Upper lobe of left lung (tissue), 6 donors: ENCODE results near the gene SRC. TPM values are rescaled to one million over a fixed set of nuclear protein-coding genes. Genes with fewer than 3 reads are reported as not detected.

Experiments used
- ATAC-seq, 2 donors: fragments of 200-7000 bp; cut with Tn5 transposase; one replicate each; pipeline ENCODE4 v1.9.1; 2022; ENCODE audit warnings: mild to moderate bottlenecking in 2 of 2, moderate library complexity in 2 of 2; ENCODE audit not compliant: low FRiP score in 2 of 2
- DNase-seq, 2 donors: peaks; one replicate each; pipeline ENCODE4 v3.0.0-alpha.2; 2019 to 2020
- H3K27ac ChIP-seq, 4 donors: fragments of 200-600 bp; sonication (generic); one replicate each; pipeline ENCODE4 v1.5.1; 2016 to 2019
- H3K27me3 ChIP-seq, 4 donors: fragments of 200-600 bp; sonication (generic); one replicate each; pipeline ENCODE4 v1.5.1; 2017 to 2019
- H3K36me3 ChIP-seq, 4 donors: fragments of 200-600 bp; sonication (generic); one replicate each; pipeline ENCODE4 v1.5.1; 2016 to 2019
- H3K4me1 ChIP-seq, 4 donors: fragments of 200-600 bp; sonication (generic); one replicate each; pipeline ENCODE4 v1.5.1; 2018 to 2019
- H3K4me3 ChIP-seq, 4 donors: fragments of 200-600 bp; sonication (generic); one replicate each; pipeline ENCODE4 v1.5.1; 2017 to 2019; ENCODE audit warnings: mild to moderate bottlenecking in 2 of 4, moderate library complexity in 1 of 4
- H3K9me3 ChIP-seq, 4 donors: fragments of 200-600 bp; sonication (generic); one replicate each; pipeline ENCODE4 v1.5.1; 2018 to 2019
- EP300 ChIP-seq, 4 donors: sonication (generic); formaldehyde crosslinking; IDR thresholded peaks; one replicate each; pipeline ENCODE4 v1.5.1; 2017; ENCODE audit warnings: antibody characterized with exemption in 4 of 4, control low read depth in 2 of 4
- POLR2A ChIP-seq, 4 donors: fragments of 450-650 bp; IDR thresholded peaks; one replicate each; pipeline ENCODE4 v1.5.1; 2016 to 2017; ENCODE audit warnings: antibody characterized with exemption in 4 of 4, mild to moderate bottlenecking in 2 of 4
- POLR2AphosphoS5 ChIP-seq, 2 donors: sonication (generic); formaldehyde crosslinking; IDR thresholded peaks; one replicate each; pipeline ENCODE4 v1.5.1; 2017; ENCODE audit warnings: antibody characterized with exemption in 2 of 2
- WGBS, 2 donors: methylation state at CpG; one replicate each; pipeline ENCODE4 v1.1.5; 2017 to 2018; 5-methylcytosine and 5-hydroxymethylcytosine counted together
- total RNA-seq, 6 donors: library from RNA; depleted of rRNA in 4 of 6; stranded (reverse); fragments of >200 nt in 4 of 6; gene quantifications; one replicate each; pipeline versions ENCODE4 v1.1.0 to v1.2.1, GENCODE V29; 2016 to 2021
- TF ChIP-seq, protein P1 (sequence below), 6 experiments: fragments of 450-650 bp in 4 of 6; fragments of 200-600 bp in 2 of 6; sonication (generic) in 2 of 6; IDR thresholded peaks; one replicate each; pipeline ENCODE4 v1.5.1; 2016 to 2019; ENCODE audit warnings: antibody characterized with exemption in 6 of 6
- donor health status: DM: no; HTN: no; CAD: no; lungs with moderate emphysema.
- donor health status: DM: no; HTN: yes; CAD: no; lungs with severe emphysema.

SRC gene
- total RNA-seq, 6 donors from 2014 or later = 31.1 to 115 (median 66.8) TPM

DNA sequence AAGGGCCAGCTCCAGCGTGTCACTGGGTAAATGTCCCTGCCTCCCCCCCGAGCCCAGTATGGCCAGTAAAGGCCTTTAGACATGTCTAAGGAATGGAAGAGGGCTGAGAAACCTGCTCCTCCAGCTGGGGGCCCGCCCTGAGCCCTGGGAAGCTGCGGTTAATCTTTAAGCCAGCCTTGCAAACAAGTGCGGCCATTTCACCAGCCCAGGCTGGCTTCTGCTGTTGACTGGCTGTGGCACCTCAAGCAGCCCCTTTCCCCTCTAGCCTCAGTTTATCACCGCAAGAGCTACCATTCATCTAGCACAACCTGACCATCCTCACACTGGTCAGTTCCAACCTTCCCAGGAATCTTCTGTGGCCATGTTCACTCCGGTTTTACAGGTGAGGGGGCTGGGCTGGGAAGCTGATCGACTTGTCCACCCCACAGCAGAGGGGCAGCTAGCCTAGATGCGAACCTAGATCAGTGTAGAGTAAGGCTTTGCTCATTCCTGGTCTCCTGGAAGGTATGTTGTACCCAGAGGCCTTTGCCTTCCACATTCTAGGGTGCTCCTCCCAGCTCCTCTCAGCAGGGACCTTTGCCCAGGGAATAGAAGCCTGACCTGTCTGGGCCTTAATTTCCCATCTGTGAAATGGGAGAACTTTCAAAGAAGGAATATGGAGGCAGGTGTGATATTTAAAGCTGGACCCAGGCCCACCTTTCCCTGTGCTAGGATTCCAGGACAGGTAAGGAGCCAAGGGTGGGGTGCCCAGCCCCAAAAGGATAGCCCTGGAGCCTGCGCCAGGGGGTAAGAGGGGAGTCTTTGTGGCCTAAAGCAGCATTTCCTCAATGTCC is 1.2 kb upstream of the SRC start:
- TF ChIP-seq, protein P1, sequence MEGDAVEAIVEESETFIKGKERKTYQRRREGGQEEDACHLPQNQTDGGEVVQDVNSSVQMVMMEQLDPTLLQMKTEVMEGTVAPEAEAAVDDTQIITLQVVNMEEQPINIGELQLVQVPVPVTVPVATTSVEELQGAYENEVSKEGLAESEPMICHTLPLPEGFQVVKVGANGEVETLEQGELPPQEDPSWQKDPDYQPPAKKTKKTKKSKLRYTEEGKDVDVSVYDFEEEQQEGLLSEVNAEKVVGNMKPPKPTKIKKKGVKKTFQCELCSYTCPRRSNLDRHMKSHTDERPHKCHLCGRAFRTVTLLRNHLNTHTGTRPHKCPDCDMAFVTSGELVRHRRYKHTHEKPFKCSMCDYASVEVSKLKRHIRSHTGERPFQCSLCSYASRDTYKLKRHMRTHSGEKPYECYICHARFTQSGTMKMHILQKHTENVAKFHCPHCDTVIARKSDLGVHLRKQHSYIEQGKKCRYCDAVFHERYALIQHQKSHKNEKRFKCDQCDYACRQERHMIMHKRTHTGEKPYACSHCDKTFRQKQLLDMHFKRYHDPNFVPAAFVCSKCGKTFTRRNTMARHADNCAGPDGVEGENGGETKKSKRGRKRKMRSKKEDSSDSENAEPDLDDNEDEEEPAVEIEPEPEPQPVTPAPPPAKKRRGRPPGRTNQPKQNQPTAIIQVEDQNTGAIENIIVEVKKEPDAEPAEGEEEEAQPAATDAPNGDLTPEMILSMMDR (IDR thresholded peaks at IDR 0.05) = no peak
- no peak for TF ChIP-seq EP300 (IDR thresholded peaks at IDR 0.05)
- peak in 1 of 4 donors; percentile 41 for TF ChIP-seq POLR2A (IDR thresholded peaks at IDR 0.05)
- TF ChIP-seq POLR2AphosphoS5 (IDR thresholded peaks at IDR 0.05) = peak in 1 of 2 donors; percentile 46
- peak; percentile 38 to 85 for DNase-seq

DNA sequence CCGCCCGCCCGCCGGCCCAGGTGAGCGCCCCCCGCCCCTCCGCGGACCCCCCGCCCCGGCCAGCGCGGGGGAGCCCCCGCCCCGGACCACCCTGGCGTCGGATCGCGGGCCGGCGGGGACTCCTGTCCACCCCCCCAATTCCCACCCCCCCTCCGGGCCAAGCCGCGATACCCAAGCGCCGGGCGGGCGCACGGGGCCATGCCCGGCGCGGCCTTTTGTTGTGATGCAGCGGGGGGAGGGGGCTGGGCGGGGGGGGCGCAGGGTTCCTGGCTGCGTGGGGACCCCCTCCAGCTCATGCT is 245 bp downstream of the SRC start:
- DNase-seq (no peak), ATAC-seq (peak in 1 of 2 donors; percentile 7)
- Histone ChIP-seq H3K4me1 (peaks cover 4 to 51% (median 38%) of the 10 kb centered on the region in 4 donors), H3K4me3 (peak overlapping the region; percentile 48 to 90 (median 73)), H3K27ac (peak overlapping the region; percentile 70 to 88 (median 80)), H3K36me3 (no peaks in the 10 kb centered on the region), H3K9me3 (no peaks in the 10 kb centered on the region), H3K27me3 (peaks cover 0 to 10% (median 0%) of the 10 kb centered on the region in 4 donors)
- TF ChIP-seq, protein P1 (IDR thresholded peaks at IDR 0.05) = no peak
- TF ChIP-seq EP300 (IDR thresholded peaks at IDR 0.05) (no peak), POLR2AphosphoS5 (IDR thresholded peaks at IDR 0.05) (no peak), POLR2A (IDR thresholded peaks at IDR 0.05) (no peak)
- no CpG with 5 or more reads among the region's 35 CpGs for WGBS, 2 donors

More for the DNA sequence above, 1.2 kb upstream of the SRC start:
- ATAC-seq = peak in 1 of 2 donors; percentile 74
- Histone ChIP-seq H3K36me3 (no peaks in the 10 kb centered on the region), H3K4me3 (peak overlapping the region in 3 of 4 donors; percentile 71 to 90 (median 75)), H3K27me3 (peaks cover 0 to 10% (median 0%) of the 10 kb centered on the region in 4 donors), H3K27ac (peak overlapping the region; percentile 70 to 88 (median 80)), H3K4me1 (peaks cover 4 to 44% (median 31%) of the 10 kb centered on the region in 4 donors), H3K9me3 (no peaks in the 10 kb centered on the region)
- WGBS, 2 donors = 71 to 78% methylated on average over 10 of the region's 10 CpGs

DNA sequence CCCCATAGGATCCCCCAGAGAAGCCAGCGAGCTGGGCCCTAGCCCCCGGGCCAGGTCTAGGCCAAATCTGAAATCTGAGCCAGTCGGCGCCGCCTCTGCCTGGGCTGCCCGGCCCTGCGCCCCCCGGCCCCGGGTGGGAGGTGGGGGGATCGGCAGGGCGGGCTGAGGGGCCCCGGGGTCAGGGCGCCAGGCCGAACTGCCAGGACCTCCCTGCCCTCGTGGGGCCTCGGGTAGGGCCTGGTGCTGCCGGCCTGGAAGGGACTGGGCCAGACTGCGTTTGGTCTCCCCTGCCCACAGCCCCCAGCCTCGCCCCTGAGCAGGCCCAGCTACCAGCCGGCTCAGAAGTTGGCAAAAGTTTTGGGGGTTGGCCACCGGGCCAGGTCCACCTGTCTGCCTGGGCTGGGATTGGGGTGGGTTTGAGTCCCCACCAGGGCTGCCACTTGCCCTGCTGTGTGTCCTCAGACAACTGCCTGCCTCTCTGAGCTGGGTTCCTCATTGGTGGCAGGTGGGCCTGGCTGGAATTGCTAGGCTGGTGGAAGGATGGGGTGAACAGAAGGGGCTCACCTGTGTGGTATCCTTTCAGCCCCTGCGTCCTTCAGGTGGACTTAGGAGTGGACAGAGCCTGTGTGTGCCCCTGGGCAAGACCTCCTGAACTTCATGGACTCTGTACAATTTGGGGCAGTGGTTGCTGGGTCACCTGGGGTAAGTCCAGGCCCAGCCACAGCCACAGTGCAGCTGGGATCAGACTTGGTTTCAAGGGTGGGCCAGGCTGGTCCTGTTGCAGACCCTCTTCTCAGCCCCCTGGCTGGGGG is 801 bp downstream of the SRC start:
- Histone ChIP-seq H3K36me3 (no peaks in the 10 kb centered on the region), H3K27me3 (peaks cover 0 to 10% (median 0%) of the 10 kb centered on the region in 4 donors), H3K27ac (peak overlapping the region; percentile 70 to 88 (median 80)), H3K4me3 (peak overlapping the region; percentile 48 to 90 (median 73)), H3K9me3 (no peaks in the 10 kb centered on the region), H3K4me1 (peaks cover 4 to 51% (median 38%) of the 10 kb centered on the region in 4 donors)
- peak in 1 of 2 donors; percentile 1 for ATAC-seq
- TF ChIP-seq EP300 (IDR thresholded peaks at IDR 0.05) = no peak
- TF ChIP-seq POLR2AphosphoS5 (IDR thresholded peaks at IDR 0.05) = no peak
- no peak for TF ChIP-seq POLR2A (IDR thresholded peaks at IDR 0.05)
- TF ChIP-seq, protein P1 (IDR thresholded peaks at IDR 0.05) = no peak
- WGBS, 2 donors = 40 to 100% methylated on average over 1 of the region's 22 CpGs
- DNase-seq = peak in 1 of 2 donors; percentile 81

DNA sequence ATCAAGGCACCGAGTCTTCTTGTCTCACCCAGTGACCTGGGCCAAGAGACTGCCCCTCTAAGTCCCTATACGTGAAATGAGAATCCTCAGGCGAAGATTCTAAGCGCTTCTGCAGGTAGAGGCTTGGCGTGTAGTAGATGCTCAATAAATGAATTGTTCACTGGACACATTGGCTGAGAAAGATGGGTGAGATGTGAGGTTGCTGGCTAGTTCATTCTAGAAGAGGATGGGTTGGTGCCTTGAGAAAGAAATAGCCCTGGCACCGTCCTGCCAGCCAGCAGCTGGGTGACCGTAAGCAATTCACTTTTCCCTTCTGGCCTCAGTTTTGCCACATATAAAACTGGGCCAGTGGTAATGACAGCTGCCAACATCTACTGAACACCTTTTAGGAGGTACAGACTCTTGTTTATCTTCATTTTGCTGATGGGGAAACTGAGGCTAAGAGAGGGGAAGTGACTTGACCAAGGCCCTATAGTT is 1.4 kb downstream of the SRC start:
- 87 to 96% methylated on average over 7 of the region's 7 CpGs for WGBS, 2 donors
- Histone ChIP-seq H3K4me3 (peak overlapping the region in 2 of 4 donors; percentile 75 to 90), H3K36me3 (no peaks in the 10 kb centered on the region), H3K27ac (peak overlapping the region in 3 of 4 donors; percentile 78 to 88 (median 81)), H3K4me1 (peaks cover 4 to 51% (median 38%) of the 10 kb centered on the region in 4 donors), H3K9me3 (no peaks in the 10 kb centered on the region), H3K27me3 (peaks cover 0 to 10% (median 0%) of the 10 kb centered on the region in 4 donors)
- no peak for TF ChIP-seq EP300 (IDR thresholded peaks at IDR 0.05)
- TF ChIP-seq POLR2A (IDR thresholded peaks at IDR 0.05) = no peak
- TF ChIP-seq POLR2AphosphoS5 (IDR thresholded peaks at IDR 0.05) = no peak
- ATAC-seq (no peak), DNase-seq (no peak)
